T-helper 17 cell (primary cell): ENCODE data around the gene KRTAP29-1. TPM values are rescaled to one million over a fixed set of nuclear protein-coding genes. Genes with fewer than 3 reads are reported as not detected.
"Not testable (repeated sequence)": the region's sequence is repeated elsewhere in the genome, so short reads cannot be mapped to it uniquely, and the experiment has no call there.

Source experiments
- ATAC-seq: fragments of 150-1000 bp; cut with Tn5 transposase; 2 replicates; pipeline ENCODE4 v1.10.0; 2021; ENCODE audit warnings: mild to moderate bottlenecking, moderate library complexity
- DNase-seq, 3 donors: peaks; one replicate each; pipeline versions ENCODE4 v3.0.0 to v3.0.0-alpha.2; 2020 to 2021
- H3K9me3 ChIP-seq: one replicate; pipeline ENCODE4 v1.7.0; 2013; ENCODE audit warnings: low read length, mild to moderate bottlenecking; ENCODE audit not compliant: control insufficient read depth, poor library complexity, severe bottlenecking
- H3K27ac Mint-ChIP-seq: one replicate; pipeline ENCODE4 v1.8.0; 2022; ENCODE audit warnings: mild to moderate bottlenecking, moderate library complexity, mixed read lengths
- H3K27me3 Mint-ChIP-seq: one replicate; pipeline ENCODE4 v1.8.0; 2022; ENCODE audit warnings: mixed read lengths
- H3K36me3 Mint-ChIP-seq: one replicate; pipeline ENCODE4 v1.8.0; 2022; ENCODE audit warnings: low read depth, mixed read lengths
- H3K4me1 Mint-ChIP-seq: one replicate; pipeline ENCODE4 v1.8.0; 2022; ENCODE audit warnings: mild to moderate bottlenecking, mixed read lengths
- H3K4me3 Mint-ChIP-seq: one replicate; pipeline ENCODE4 v1.8.0; 2022; ENCODE audit warnings: mild to moderate bottlenecking, moderate library complexity, mixed read lengths
- total RNA-seq, 4 donors: library from RNA in 2 of 4; stranded (reverse) in 2 of 4; gene quantifications; one replicate each; pipeline ENCODE4 v1.2.3 and lab custom pipeline; 2022 to 2026

The KRTAP29-1 gene
- total RNA-seq: not detected
- 0.08 to 0.81 reads per million in 2 donors for total RNA-seq (lab: John Stamatoyannopoulos, UW)

DNA sequence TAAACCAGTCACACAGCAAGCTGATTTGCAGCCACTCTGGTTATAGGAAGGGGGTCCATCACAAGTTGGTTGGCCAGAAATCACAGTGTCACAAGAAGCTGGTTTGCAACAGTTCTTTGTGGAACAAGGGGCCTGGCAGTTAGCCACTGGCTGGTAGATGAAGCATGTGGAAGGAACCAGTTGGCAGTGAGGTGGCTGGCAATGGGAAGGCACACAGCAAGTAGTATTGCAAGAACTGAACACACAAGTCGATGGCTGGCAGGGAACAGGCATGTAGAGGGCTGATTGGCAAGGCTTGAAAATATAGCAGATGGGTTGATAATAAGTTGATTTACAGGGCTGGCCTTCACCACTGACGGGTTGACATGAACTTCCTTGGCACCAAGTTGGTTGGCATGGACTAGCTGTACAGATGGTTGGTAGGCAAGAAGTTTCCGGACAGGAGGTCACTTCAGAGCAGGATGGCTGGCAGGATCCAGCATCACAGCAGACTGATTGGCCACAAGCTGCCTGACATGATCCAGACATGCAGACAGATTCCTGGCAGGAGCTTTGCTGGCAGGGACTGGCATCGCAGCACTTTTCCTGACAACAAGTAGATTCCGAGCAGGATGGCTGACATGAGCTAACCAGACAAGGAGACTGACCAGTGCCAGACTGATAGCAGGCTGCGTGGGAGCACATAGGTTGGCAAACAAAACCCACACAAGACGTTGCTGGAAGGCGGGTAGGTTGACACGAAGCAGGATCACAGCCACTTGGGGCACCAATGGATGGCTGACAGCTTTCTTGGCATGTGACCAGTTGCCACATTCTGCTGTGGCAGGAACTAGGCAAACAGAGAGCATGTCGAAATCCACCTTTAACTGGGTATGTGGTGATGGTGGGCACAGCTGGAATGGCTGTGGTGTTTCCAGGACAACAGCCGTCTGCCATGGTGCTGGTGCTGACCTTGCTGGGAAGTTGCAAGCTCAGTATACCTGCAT is at the start of gene KRTAP29-1:
Gene KRTAP29-1, minus strand, starts transcription at position 936 of the 986 bp plus-strand sequence. Its CDS starts 0 bp downstream, at position 936.
- no peak within 1 kb of the TSS for H3K4me3 Mint-ChIP-seq
- H3K36me3 Mint-ChIP-seq: no peaks in the 10 kb centered on the region
- H3K4me1 Mint-ChIP-seq: peaks cover 9% of the 10 kb centered on the region
- H3K27me3 Mint-ChIP-seq: peaks cover 4% of the 10 kb centered on the region
- ATAC-seq (no peak), DNase-seq (no peak)
- no peak within 1 kb of the TSS for H3K27ac Mint-ChIP-seq
- no peaks in the 10 kb centered on the region for H3K9me3 ChIP-seq

DNA sequence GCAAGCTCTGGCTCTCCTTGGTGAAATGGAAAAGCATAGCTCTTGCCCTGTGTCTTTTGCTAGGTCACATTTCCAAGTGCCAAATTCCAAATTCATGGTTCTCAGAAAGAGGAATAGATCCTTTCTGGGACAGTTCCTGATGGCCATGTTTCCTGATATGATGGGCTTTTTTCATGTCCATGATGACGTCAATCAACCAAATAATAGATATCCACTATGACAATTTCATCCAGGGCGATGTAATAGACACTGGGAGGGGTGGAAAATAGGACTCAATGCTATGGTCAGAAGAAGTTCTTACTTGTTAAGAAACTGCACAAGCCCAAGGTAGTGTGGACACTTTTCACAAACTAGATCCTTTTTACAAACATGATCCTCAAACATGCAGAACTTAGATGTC is 48.5 kb upstream of the KRTAP29-1 start:
- H3K36me3 Mint-ChIP-seq: no peaks in the 10 kb centered on the region
- H3K4me1 Mint-ChIP-seq: peaks cover 5% of the 10 kb centered on the region
- H3K9me3 ChIP-seq: peaks cover 3% of the 10 kb centered on the region
- DNase-seq: no peak
- no peaks in the 10 kb centered on the region for H3K27me3 Mint-ChIP-seq
- H3K4me3 Mint-ChIP-seq: no peak overlapping the region
- no peak overlapping the region for H3K27ac Mint-ChIP-seq
- ATAC-seq: no peak

DNA sequence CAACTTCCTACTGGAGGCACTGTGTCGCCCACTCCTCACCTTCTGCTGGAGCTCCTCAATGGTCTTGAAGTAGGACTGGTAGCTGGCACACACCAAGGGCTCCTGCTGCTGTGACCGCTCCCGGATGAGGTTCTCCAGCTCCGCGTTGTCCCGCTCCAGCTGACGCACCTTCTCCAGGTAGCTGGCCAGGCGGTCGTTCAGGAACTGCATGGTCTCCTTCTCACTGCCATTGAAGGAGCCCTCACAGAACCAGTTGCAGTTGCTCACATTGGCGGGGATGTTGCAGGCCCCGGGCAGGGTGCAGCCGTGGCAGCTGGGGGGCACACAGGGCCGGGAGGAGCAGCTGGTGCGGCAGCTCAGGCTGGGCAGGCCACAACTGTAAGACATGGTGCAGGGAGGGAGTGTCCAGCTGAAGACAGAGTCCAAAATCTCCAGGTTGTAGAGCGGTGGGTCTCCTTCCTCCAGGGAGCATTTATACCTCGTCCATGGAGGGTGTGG is 47.8 kb upstream of the KRTAP29-1 start, which contains the start of gene KRT33A:
Gene KRT33A, minus strand, starts transcription at position 448 of the 498 bp plus-strand sequence. Its CDS starts 61 bp downstream, at position 387.
- H3K4me3 Mint-ChIP-seq, H3K27ac Mint-ChIP-seq, H3K9me3 ChIP-seq, H3K4me1 Mint-ChIP-seq, H3K36me3 Mint-ChIP-seq, DNase-seq, H3K27me3 Mint-ChIP-seq, ATAC-seq: not testable (repeated sequence)

DNA sequence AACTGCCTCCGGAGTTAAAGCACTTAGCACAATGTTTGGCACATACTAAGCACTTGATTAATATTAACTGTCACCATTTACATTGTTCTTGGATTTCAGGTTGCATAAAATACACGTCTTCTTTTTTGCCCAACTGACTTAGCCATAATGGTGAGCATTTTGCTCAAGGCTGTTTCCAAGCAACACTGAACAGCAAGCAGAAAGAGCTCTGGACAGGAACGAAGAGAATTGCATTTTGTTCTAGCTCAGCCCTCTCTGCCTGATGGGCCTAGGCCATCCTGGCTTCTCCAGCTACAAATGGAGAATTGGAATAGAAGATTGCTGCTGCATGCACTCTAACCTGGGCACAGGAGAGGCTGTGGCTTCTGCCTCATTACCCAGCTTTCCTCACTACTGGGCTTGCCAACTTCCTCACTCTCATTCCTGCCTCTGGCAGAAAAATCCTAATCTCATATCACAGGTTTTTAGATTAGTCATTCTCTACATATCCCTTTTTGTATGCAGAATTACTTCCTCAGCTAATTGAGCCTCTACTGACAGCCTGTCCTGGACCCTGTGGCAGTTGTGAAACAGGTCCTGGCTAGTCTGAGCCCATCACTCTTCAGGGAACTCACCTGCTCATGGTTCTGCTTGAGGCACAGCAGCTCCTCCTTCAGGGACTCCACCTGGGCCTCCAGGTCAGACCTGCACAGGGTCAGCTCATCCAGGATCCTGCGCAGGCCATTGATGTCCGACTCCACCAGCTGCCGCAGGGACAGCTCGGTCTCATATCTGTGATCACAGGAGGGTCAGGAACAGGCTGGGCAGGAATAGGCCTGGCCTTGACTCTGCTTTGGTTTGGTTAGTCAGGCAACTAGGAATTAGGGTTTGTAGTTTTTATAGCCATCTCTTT is 45.5 kb upstream of the KRTAP29-1 start:
- H3K4me3 Mint-ChIP-seq: no peak overlapping the region
- H3K4me1 Mint-ChIP-seq: peaks cover 6% of the 10 kb centered on the region
- H3K27me3 Mint-ChIP-seq: no peaks in the 10 kb centered on the region
- H3K9me3 ChIP-seq: no peaks in the 10 kb centered on the region
- peak overlapping the region; percentile 39 for H3K27ac Mint-ChIP-seq
- no peak for ATAC-seq
- no peaks in the 10 kb centered on the region for H3K36me3 Mint-ChIP-seq
- no peak for DNase-seq

DNA sequence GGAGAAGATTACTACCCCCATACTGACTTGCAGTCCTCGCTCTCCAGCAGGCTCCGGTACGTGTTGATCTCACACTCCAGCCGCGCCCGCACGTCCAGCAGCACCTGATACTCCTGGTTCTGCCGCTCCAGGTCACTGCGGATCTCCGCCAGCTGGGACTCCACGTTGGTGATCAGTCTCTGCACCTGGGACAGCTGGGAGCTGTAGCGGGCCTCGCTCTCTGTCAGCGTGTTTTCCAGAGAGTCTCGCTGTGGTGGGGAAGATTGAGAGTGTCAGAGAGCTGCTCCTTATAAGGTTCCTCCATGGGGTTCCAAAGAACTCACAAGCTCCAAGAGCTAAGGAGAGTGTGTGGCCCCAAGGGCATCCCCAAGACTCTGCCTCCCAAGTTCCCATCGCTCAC is 43.8 kb upstream of the KRTAP29-1 start:
- H3K27ac Mint-ChIP-seq, H3K36me3 Mint-ChIP-seq, H3K27me3 Mint-ChIP-seq, DNase-seq, H3K9me3 ChIP-seq, ATAC-seq, H3K4me3 Mint-ChIP-seq: not testable (repeated sequence)
- peaks cover 12% of the 10 kb centered on the region for H3K4me1 Mint-ChIP-seq

DNA sequence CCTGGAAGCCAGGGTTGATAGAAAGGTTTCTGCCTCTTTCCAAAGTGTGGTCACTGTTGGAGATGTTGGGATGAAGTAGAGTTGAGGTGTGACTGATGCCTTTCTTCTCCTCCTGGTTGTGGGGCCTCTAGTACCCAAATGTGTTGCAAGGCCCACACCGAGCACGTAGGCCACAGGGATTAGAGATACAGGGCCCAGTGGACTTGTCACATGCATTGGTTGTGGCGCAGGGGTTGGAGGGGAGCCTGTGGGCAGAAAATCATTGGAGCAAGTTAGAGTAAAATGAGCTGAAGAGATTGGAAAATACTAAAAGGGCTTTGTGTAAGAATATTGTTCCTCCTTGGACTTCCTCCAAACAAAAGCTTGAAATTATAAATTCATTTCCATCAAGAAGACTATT is 43.3 kb upstream of the KRTAP29-1 start:
- H3K9me3 ChIP-seq: no peaks in the 10 kb centered on the region
- Mint-ChIP-seq H3K27me3 (no peaks in the 10 kb centered on the region), H3K4me1 (peaks cover 17% of the 10 kb centered on the region), H3K36me3 (no peaks in the 10 kb centered on the region), H3K4me3 (no peak overlapping the region), H3K27ac (no peak overlapping the region)
- no peak for DNase-seq
- no peak for ATAC-seq

DNA sequence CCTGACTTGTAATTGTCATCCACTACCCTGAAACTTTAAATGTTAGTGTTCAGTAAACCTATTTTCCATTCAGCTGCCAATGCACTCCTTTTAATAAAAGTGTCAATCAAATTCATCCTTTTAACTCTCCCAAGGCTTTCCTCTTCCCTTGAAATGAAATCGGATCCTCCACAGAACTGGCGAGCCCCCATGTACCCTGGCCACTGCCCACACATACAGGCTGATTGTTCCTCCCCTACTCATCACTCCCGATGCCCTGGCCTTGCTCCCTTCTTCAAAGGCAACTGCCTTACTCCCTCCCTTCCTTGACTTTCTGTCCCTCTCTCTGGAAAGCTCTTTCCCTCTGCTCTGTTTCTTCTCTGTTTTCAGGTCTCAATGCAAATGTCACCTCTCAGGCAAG is 40.4 kb upstream of the KRTAP29-1 start:
- H3K27me3 Mint-ChIP-seq: no peaks in the 10 kb centered on the region
- H3K9me3 ChIP-seq: no peaks in the 10 kb centered on the region
- ATAC-seq (no peak), DNase-seq (no peak)
- H3K36me3 Mint-ChIP-seq: no peaks in the 10 kb centered on the region
- peak overlapping the region; percentile 99 for H3K27ac Mint-ChIP-seq
- peaks cover 40% of the 10 kb centered on the region for H3K4me1 Mint-ChIP-seq
- no peak overlapping the region for H3K4me3 Mint-ChIP-seq

GRCh38 chr17:41340934-41341861 is 38.5 kb upstream of the KRTAP29-1 start:
- peak; percentile 54 for ATAC-seq
- Mint-ChIP-seq H3K4me3 (peak overlapping the region; percentile 80), H3K36me3 (no peaks in the 10 kb centered on the region), H3K4me1 (peaks cover 43% of the 10 kb centered on the region), H3K27ac (peak overlapping the region; percentile 99), H3K27me3 (no peaks in the 10 kb centered on the region)
- peak in 2 of 3 donors; percentile 42 to 43 for DNase-seq
- H3K9me3 ChIP-seq: no peaks in the 10 kb centered on the region

DNA sequence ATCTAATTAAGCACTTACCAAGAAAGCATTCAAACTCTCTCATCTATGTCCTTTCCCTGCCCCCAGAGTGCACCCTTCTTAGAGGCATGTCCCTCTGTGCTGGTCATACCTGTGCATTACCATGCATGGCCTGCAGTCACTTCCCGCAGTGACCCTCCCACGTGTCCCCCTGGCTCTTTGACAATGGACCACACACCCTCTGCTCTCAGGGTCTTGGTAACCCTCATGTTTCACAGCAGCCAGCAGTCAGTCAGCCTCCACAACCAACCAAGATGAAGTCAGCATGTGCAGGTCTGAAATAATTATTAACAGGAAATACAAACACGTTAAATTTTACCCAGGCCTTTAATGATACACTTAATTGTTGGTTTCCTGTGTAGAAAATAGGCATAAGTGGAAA is 37.8 kb upstream of the KRTAP29-1 start:
- Mint-ChIP-seq H3K27ac (peak overlapping the region; percentile 99), H3K4me3 (peak overlapping the region; percentile 80), H3K36me3 (no peaks in the 10 kb centered on the region), H3K27me3 (no peaks in the 10 kb centered on the region), H3K4me1 (peaks cover 49% of the 10 kb centered on the region)
- DNase-seq (no peak), ATAC-seq (no peak)
- no peaks in the 10 kb centered on the region for H3K9me3 ChIP-seq

GRCh38 chr17:41339571-41340172 is 37.0 kb upstream of the KRTAP29-1 start:
- Mint-ChIP-seq H3K36me3 (no peaks in the 10 kb centered on the region), H3K4me3 (peak overlapping the region; percentile 80), H3K4me1 (peaks cover 54% of the 10 kb centered on the region), H3K27me3 (no peaks in the 10 kb centered on the region), H3K27ac (peak overlapping the region; percentile 99)
- ATAC-seq: no peak
- H3K9me3 ChIP-seq: no peaks in the 10 kb centered on the region
- no peak for DNase-seq

DNA sequence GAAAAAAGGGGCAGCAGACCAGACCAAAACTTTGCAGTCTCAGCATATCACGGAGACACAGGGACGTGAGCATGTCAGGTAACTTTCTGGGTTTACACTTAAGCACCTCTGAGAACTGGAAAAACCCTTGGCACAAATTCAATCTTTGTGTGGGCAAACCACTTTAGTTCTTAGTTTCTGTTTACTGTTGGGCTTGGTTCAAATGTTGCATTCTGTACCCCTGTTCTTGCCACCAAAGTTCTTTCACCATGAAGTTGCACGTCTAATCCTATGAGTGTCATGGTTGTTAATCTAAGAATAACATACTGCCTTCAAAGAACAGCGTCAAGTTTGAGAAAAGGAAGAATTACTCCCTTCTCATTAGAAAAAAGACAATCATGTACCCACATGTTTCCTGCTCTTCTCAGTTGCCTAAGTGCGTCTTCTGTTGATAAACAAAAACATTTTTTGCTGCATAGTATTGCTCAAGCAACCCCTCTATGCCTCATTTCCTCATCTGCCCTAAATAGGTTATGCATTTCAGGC is 36.4 kb upstream of the KRTAP29-1 start:
- no peaks in the 10 kb centered on the region for H3K9me3 ChIP-seq
- peak overlapping the region; percentile 99 for H3K27ac Mint-ChIP-seq
- H3K27me3 Mint-ChIP-seq: no peaks in the 10 kb centered on the region
- no peaks in the 10 kb centered on the region for H3K36me3 Mint-ChIP-seq
- H3K4me1 Mint-ChIP-seq: peaks cover 58% of the 10 kb centered on the region
- ATAC-seq: peak; percentile 88
- H3K4me3 Mint-ChIP-seq: peak overlapping the region; percentile 80
- DNase-seq: peak in 2 of 3 donors; percentile 35 to 39
